GM21723 (cell line): ENCODE data around the gene CATSPER3.

ENCODE experiments used
- ATAC-seq: cut with Tn5 transposase; IDR thresholded peaks from one replicate; pipeline ENCODE4 v1.9.1; 2021; ENCODE audit warnings: mild to moderate bottlenecking, moderate library complexity; ENCODE audit not compliant: unreplicated experiment

CATSPER3 gene

DNA sequence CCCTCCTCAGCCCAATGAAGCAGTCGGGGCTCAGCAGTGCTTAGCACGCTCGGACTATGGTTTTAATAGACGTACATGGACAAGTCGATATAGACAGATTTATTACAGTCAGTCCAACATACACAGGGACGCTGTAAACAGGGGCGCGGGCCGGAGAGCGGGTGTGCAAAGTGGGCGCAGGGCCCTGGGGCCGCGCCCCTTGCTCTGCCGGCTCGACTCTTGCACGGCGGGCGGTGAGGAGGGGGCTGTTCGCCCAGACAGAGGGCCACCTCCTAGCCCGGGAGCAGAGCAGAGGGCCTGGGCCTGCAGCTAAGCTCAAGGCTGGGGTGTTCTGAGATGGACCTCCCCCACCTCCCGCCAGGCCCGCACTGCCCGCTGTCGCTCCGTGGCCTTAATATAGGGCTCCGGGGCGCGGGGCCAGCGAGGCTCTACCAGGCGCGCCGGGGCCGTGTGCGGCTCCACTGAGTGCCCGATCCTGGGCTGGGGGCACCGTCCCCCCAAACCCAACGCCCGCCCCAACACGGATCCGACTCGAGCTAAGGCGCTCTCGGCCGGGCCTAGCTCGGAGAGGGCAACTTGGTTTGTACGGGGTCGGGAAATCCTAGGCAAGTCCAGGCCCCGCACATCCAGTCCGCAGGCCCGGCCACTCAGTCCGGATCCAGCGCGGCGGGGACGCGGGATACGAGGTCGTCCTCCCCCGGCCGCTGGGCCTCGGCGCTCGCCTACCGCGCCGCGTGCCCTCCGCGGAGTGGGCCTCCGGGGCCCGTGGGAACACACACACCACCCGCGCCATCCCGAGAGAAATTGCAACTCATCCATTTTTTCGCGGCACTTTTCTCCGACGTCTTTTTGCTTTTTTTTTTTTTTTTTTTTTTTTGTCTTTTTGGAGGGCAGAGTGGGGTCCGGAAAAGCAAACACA is 60.2 kb downstream of the CATSPER3 start:
- no peak for ATAC-seq

DNA sequence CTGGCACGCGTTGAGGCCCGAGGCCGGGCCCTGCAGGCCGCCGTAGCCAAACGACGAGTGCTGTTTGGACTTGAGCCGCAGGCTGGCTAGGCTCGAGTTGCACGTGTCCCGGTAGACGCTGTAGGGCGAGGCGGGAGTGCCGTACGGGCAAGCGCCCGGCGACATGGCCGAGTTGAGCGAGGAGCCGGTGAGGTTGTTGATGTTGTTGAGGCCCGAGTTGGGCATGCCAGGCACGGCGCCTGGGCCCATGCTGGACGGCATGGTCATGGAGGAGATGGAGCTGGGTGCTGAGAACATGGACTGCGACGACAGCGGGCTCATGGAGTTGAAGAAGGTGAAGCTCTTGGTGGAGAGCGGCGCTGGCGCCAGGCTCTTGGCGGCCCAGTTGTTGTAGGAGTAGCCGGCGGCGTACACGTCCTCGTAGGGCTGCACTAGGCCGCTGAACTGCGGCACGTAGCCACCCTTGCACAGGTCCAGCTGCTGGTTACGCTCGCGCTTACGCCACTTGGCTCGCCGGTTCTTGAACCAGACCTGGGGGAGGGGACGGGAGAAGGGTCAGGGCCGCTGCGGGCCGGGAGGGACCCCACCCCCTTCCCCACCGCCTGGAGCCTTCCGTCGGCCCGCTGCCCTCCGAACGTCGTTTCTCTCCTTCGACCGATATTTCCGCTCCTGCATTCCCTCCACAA is 61.2 kb downstream of the CATSPER3 start:
- ATAC-seq = no peak

DNA sequence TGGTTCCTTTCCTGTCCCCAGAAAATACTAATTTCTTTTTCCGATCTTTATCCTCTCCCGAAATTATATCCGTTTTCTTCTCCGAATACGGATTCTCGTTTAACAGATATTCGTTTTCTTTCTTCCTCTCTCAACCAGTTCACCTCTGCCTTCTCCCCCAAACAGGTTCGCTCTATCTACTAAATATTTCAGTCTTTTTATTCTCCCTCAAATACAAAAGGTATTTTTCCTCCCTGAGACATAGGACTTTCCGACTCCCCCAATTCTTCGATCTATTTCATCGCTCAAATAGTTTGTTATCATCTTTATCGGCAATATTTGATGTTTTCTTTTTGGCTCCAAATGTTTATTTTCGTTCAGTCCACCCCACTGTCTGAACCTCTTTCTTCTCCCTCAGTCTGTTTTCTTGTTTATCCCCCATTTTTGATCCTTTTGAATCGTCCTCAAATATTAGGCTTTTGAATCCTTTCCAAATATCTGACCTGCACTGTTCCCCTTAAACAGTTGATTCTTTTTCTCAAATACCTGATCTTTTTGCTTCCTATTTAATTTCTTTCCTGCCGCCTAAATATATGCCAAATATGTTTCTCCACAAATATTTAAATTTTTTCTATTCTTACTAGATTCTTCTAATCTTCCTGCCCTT is 61.9 kb downstream of the CATSPER3 start:
- ATAC-seq = no peak

DNA sequence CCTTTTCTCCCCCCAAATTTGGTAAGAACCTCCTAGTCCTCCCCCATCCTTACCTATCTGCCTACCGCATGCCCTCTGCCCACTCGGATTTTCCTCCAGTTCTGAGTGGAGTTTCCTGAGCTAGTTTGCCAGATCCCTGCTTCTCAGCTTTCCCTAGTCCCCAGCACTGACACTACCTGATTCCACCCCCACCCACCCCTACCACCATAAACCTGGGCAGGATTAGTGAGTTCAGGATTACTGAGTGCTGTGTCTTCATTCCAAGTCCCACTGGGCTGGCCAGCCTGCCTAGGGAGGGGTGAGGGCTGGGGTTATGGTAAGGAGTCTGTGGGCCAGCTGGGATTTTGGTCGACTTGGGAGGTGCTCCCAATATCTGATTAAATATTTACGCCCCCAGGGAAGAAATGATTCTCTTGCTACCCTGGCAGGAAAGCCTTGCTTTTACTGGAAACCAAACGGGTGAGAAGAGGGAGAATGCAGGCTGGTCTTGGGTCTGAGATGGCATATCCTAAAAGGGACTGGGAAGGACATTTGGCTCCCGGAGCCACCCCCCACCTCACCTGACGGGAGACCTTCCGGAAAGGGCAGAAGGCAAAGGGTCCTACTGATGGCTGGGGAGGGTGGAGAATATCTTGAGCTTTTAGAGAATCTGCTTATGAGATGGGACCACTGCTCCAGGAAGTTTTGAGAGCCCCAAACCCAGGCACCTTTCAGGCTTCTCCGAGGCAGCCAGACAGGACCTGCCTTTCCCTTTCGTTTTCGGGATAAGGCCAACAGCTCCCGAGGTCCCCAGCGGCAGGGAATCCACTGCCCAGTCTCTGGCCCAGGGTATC is 62.6 kb downstream of the CATSPER3 start:
- ATAC-seq = no peak

DNA sequence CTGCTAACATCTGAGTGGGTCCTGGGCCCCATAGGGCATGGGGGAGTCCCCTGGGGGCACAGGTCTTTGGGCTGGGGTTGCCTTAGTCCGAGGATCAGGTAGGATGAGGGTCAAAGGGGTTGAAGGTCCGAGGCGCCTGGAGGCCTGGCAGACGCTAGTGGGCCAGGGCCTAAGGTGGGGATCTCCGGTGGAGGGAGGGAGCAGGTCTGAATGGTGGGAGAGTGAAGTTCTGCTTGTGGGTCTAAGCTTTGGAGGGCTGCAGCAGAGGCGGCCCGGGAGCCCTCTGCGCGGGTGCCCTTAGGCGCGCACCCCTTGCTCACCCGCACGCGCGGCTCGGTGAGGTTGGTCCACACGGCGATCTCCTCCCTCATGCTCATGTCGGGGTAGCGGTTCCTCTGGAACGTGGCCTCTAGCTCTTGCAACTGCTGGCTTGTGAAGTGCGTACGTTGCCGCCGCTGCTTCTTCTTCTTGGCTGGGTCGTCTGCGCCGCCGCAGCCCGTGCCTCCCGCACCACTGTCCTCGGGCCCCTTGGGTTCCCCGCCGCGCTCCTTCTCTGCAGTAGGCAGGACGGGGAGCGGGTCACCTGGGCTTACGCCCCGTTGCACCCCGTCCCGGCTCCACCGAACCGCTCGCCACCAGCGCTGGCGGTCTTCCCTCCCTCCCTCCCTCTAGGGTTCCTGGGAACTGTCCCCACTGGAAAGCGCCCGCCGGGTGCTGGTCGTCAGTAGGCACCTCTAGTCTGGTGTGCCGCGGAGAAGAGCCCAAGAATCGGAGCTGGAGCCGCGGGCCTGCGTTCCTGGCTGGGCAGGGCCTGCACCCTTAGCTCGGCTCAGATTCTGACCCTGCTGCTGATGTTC is 63.5 kb downstream of the CATSPER3 start:
- no peak for ATAC-seq

DNA sequence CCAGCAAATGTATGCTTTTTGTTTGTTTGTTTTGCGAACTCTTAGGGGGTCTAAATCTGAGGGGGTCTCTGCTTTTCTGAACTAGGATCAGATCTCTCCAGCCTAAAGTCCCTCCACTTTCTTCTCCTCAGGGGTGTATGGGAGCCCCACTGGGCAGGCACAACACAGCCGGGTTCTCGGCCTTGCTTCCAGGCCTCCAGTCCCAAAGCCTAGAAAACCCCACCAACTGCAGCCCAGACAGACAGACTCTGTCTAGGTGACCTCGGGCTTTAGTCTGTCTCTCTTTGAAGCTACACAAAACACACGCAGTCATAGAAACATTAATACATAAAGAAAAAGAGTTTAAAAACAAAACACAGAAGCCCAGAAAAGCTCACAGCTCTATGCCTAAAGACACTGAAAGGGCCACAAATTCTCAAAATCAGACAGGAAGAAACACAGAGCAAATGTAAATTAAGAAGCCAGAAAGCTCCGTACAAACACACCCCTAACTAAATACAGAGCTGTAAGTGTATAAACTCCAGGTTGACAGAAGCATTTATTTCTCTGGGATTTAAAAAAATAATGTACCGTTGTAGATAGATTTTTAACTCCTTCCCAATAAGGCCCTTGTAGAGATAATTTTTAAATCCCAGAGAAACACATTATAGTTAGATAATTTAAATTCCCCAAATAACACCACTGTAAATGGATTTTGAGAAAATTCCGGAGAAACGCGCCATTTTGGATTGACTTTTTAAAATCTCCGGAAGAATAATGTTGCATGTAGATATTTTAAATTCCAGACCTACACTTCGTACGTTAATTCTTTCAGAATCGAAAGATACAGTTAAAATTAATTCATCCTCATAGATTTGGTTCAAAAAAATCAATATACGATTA is 64.3 kb downstream of the CATSPER3 start:
- ATAC-seq = no peak

DNA sequence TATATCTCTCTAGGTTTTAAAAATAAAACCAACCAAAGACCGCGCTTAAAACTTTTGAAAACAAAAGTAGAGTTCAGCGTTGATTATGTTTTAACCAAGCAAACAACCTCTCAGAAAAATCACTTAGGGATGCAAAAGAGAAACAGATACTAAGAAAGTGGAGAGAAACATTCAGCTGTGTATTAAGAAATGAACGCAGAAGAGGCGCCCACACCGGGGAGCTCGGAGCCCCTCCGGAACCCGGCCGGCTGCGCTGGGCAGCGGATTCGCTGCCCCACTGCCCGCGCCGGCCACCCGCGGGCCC is 64.9 kb downstream of the CATSPER3 start:
- ATAC-seq = no peak

DNA sequence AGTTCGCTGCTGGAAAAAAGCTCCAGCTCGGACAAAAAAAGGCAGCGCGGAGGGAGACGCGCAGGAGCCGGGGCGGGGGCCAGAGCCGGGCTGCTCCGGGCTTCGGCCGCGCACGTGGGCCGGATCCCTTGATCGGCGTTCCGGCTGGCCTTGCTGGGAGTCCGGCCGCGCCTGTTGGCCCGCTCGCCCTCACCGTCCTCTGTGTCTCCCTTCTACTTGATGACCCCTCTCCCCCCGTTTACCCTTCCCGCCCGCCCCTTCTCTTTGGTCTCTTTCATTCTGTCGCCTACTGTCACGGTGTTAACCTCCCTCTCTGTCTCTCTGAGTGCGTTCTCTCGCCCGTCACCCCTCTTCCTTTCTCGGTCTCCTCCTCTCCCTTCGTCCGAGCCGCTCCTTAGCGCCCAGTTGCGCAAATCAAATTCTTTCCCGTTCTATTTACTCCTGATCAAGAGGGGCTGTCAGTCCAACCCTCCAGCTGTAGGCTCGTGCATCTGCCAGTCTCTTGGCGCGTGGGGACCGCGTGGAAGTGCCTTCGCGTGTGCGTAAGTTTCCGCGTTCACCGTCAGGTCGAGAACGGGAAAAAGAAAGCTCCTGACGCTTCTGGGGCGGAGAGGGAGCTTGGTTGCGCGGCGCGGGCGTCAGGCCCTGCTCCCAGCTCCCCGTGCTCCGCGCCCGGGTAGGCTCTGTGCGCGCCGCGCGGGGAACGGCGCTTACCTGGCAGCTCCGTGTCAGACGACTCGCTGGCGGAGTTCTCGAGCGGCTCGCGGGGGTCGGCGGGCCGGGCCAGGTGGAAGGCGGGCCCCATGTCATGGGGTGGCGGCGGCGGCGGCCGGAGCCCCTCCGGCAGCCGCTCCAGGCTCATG is 65.5 kb downstream of the CATSPER3 start:
- no peak for ATAC-seq

DNA sequence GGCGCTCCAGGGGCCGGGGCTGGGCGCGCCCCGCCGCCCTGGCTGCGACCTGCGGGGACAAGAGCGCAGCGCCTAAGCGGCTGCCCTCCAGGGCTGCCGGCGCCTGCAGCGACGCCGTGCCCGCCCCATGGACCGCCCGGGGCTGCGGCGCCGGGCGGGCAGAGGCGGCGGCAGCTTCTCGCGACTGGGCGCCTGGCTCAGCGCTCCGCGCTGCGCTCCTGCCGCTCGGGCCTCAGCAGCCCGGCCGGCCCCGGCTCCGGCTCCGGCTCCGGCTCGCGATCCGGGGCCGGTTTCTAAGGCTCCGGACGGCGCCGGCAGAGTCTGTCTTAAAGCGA is 66.2 kb downstream of the CATSPER3 start, which contains the start of gene PITX1:
Gene PITX1 (minus strand): TSS at position 328 of the 335 bp plus-strand sequence. CDS start 347 bp downstream, outside the sequence.
- ATAC-seq = no peak

DNA sequence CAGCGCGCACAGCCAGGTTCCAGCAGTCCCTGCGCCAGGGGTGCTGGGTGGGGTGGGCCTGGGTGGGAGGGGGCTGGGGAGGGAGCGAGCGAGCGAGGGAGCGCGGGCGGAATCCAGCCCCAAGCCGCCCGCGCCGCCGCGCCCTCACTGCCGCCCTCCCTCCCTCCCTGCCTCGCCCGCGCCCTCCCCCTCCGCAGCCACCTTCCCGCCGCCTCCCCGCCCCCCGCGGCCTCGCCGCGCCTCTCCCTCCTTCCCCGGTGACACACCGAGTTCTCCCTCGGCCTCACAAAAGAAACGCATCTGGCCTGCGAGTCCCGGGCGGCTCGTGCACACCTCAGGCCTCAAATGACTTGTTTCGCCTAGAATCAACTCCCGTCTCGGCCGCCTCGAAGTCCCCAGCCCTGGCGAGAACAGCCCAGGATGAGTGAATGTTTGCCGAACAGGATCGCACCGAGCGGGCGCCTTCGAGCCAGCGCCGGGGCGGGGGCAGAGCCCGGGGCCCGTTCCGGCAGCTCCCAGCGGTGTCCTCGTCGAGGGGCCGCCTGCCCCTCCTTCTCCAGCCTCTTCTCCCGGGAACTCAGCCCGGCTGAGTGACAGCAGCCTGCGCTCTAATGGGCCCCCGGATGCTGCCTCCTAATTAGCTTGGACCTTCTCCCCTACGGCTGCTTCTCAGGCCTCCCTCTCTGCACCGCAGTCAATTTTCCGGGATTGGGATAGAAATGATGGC is 66.7 kb downstream of the CATSPER3 start:
- no peak for ATAC-seq

DNA sequence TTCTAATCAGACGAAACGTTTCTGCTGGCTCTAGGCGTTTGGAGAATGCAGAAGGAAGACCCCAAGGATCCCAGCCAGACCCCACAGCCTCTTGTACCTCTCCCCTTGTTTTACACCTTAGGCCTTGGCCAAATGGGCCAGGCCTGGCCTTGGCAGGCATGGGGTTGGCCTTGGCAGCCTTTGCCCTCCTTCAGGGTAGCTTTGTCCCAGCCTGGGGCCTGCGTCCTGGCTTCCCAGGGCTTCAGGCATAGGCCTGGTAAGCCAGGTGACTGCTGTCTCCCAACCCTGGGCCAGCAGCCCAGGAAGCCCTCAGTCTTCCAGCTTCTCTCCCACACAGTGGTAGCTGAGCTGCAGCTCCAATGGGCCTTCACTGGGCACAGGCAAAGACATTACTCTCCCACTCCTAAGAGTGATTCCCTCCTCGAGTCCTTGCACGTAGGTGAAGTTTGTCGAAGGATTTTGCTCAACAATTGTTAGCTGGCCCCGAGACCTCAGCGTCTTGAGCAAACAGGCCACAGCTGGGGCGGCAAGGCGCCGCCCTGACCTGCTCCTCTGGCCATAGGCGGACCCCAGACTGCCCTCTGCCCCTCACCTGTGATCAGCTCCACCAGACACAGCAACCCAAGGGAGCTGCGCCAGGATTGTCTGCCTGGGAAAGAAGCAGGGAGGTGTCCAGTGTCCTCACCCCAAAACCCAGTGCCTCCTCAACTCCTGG is 67.4 kb downstream of the CATSPER3 start:
- ATAC-seq = no peak

DNA sequence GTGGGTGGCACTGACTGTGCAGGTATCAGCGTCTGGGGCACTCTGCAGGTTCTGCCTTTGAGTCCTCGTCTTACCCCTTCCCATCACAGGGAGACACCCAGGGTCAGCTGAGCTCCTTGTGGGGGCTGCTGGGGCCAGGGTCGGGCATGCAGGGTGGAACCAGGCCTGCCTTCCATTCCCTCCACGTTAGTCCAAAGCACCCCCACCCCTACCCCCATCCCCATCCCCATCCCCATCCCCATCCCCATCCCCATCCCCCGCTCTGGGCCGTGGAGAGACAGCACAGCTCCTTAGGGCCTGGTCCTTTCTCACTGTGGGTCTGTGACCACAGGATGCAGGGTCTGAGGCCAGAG is 67.9 kb downstream of the CATSPER3 start:
- no peak for ATAC-seq

DNA sequence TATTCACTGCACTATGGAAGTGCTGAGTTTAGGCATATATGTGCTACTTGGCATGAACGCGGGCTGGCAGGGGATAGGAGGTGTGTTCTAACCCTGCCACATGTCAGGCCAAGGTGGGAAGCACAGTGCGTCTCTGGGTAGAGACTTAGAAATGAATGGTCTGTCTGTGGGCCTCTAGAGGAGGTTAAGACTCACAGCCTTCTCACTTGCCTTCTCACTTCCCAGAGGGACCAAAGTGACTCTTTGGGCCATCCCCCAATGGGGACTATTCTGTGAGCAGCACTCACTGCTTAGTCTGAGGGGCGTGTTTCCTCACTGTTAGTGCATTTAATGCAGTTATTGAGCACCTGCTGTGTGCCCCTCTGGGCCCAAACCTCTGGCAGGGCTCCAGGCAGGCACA is 68.7 kb downstream of the CATSPER3 start:
- no peak for ATAC-seq

DNA sequence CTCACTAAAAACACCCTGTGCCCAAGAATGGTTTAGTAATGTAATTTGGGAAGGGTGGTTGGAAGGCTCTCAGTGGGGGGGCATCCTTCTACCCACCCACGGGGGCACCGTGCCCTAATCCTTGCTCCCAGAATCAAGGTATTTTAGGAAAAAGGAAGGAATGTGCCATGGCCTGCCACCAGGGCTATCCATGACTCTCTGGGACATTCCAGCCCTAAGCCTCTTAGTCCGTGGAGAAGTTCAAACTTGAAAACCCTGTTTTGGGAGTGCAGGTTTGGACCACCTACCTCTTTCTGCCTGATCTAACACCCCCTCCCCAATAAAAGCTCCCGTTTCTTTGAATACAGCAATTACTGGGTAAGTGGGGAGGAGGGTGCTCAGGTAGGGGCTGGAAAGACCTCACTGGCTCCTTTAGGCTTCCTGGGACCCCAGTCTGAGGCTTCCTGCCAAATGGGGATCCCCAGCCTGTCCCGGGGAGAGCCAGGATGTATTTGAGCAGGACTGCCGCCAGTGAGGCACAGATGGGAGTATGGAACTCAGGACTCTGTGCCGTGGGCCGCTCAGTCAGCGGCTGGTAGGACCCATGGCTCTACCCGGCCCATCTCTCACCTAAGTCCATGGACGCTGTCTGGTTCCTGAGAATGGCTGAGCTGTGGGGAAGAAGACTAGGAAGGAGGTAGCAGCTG is 70.0 kb downstream of the CATSPER3 start:
- no peak for ATAC-seq

DNA sequence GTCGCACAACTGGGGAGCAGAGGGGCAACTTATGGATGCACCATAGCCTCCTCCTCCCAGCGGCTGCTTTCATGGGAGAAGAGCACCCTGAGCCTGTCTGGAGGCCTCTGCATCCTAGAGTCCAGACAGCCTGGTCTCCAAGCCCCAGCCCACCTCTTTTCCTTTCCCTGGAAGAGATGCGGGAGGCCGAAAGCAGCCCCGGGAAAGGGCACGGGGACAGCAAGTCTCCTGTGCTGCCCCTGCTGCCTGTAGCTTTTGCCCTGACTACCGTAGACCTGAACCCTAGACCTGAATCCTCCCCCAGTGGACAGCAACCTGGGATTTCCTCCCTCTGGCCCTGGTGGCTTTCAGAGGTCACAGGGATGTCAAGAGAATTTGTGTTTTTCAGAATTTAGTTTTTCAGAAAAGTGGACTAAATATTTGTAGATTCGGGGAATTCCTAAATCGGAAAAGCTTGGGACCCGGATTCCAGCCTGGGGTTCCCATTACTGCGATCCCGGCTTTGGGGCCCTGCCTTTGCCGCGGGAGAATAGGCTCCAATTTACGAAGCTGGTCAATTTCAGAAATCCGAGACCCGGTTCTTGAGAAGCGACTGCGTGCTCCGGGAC is 70.6 kb downstream of the CATSPER3 start:
- no peak for ATAC-seq

DNA sequence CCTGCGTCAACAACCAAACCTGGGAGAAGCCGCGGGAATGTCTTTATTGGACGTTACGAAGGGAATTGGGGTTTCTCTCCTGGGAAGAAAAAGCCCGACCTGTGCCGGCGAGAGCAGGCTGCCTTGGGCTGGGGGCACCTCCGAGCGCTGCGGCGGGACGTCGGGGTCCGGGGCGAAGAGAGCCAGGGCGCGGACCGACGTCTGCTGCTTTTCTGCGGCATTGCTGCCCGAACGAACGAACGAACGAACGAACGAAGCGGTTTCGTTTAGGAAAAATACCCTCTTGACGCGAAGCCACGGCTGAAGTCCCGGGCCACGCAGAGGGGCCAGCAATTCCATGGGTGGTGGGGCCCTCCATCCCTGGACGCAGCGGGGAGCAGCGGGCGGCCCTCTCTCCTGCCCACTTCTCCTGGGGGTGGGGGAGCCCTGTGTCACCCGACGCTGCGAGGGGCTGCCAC is 71.1 kb downstream of the CATSPER3 start:
- ATAC-seq = no peak
